A673 (cell line): ENCODE measurements around the gene GRXCR1. TPM values are rescaled to one million over a fixed set of nuclear protein-coding genes. Genes with fewer than 3 reads are reported as not detected.
A peak's percentile ranks its signal among the peaks of the same experiment; 100 is the strongest.

Source experiments
- Bru-seq: library from RNA; stranded (reverse); fragments of 400-500 nt; gene quantifications from one replicate; lab custom pipeline; 2021; lab: Mats Ljungman, UMichigan
- BruChase-seq, 2 experiments: library from RNA; stranded (reverse); fragments of 400-500 nt; gene quantifications; one replicate each; lab custom pipeline; 2021; lab: Mats Ljungman, UMichigan
- BruUV-seq: library from RNA; stranded (reverse); fragments of 400-500 nt; replicated peaks from 2 replicates; lab custom pipeline; 2021; lab: Mats Ljungman, UMichigan
- CTCF ChIA-PET: fragments of 300-600 bp; sonication (Branson Sonifier 250); formaldehyde crosslinking; loops from one replicate; lab custom pipeline; 2022; ENCODE audit warnings: antibody characterized with exemption; lab: Charles Lee
- POLR2A ChIA-PET: fragments of 300-600 bp; sonication (Branson Sonifier 250); formaldehyde crosslinking; loops from one replicate; lab custom pipeline; 2022; ENCODE audit warnings: antibody characterized with exemption; ENCODE audit not compliant: low non-redundant PET; lab: Charles Lee
- DNase-seq: peaks from one replicate; pipeline ENCODE4 v3.0.0-alpha.2; 2015; ENCODE audit warnings: low spot score
- H3K27ac ChIP-seq: fragments of 200-600 bp; sonication (generic); 2 replicates; pipeline ENCODE4 v1.5.1; 2016; ENCODE audit warnings: mixed run types, low read depth, mild to moderate bottlenecking, mixed read lengths, antibody characterized with exemption, low read length; ENCODE audit not compliant: poor library complexity, severe bottlenecking
- H3K27me3 ChIP-seq: fragments of 200-600 bp; sonication (generic); replicated peaks from 2 replicates; pipeline ENCODE4 v1.6.1; 2017; ENCODE audit warnings: mixed run types, low read depth, mild to moderate bottlenecking, mixed read lengths, antibody characterized with exemption, low read length; ENCODE audit not compliant: insufficient read depth, poor library complexity
- H3K36me3 ChIP-seq: fragments of 200-600 bp; sonication (generic); 2 replicates; pipeline ENCODE4 v1.6.1; 2016; ENCODE audit warnings: mixed run types, mild to moderate bottlenecking, mixed read lengths, antibody characterized with exemption, low read length; ENCODE audit not compliant: insufficient read depth, poor library complexity, severe bottlenecking
- H3K4me1 ChIP-seq: fragments of 200-600 bp; sonication (generic); 2 replicates; pipeline ENCODE4 v1.6.1; 2017; ENCODE audit warnings: mixed run types, mild to moderate bottlenecking, mixed read lengths, antibody characterized with exemption, low read length; ENCODE audit not compliant: insufficient read depth, poor library complexity, severe bottlenecking
- H3K4me3 ChIP-seq: fragments of 200-600 bp; sonication (generic); 2 replicates; pipeline ENCODE4 v1.5.1; 2016; ENCODE audit warnings: low read depth, mixed run types, mild to moderate bottlenecking, mixed read lengths, low read length; ENCODE audit not compliant: poor library complexity, severe bottlenecking
- H3K9me3 ChIP-seq: fragments of 200-600 bp; sonication (generic); 2 replicates; pipeline ENCODE4 v1.6.1; 2016; ENCODE audit warnings: mixed run types, low read depth, mild to moderate bottlenecking, mixed read lengths, antibody characterized with exemption, low read length; ENCODE audit not compliant: poor library complexity, severe bottlenecking
- EZH2 ChIP-seq: fragments of 200-600 bp; sonication (generic); IDR thresholded peaks from 2 replicates; pipeline ENCODE4 v1.6.1; 2017; ENCODE audit warnings: borderline replicate concordance, low read depth, mild to moderate bottlenecking, mixed read lengths, antibody characterized with exemption, low read length; ENCODE audit not compliant: poor library complexity, severe bottlenecking
- intact Hi-C: fragments of 100-400 bp; cut with micrococcal nuclease; formaldehyde crosslinking; loops from one replicate; pipeline ENCODE4 v1.10.0; 2022; ENCODE audit not compliant: unreplicated experiment
- long read RNA-seq: library from polyadenylated mRNA; stranded (forward); transcript quantifications from one replicate; pipeline ENCODE4 v2.0.0, GENCODE V29; 2022
- total RNA-seq: library from RNA; stranded (reverse); gene quantifications from 2 replicates; pipeline ENCODE4 v1.2.3, GENCODE V29; 2021
- TF ChIP-seq, protein P1 (sequence below): fragments of 300-800, 200-600 bp; sonication (generic); conservative IDR thresholded peaks from 2 replicates; pipeline ENCODE4 v1.5.1; 2017; ENCODE audit warnings: low read depth, mild to moderate bottlenecking, antibody characterized with exemption, low read length, moderate library complexity, mixed read lengths

Gene GRXCR1
- total RNA-seq (not detected in 2 replicates), Bru-seq, nascent RNA (percentile 2 among the genes with signal in this experiment), BruChase-seq, experiment 1, labeled RNA remaining after a 2-hour chase (not detected), BruChase-seq, experiment 2, labeled RNA remaining after a 6-hour chase (not detected)
- long read RNA-seq = 0 reads

DNA sequence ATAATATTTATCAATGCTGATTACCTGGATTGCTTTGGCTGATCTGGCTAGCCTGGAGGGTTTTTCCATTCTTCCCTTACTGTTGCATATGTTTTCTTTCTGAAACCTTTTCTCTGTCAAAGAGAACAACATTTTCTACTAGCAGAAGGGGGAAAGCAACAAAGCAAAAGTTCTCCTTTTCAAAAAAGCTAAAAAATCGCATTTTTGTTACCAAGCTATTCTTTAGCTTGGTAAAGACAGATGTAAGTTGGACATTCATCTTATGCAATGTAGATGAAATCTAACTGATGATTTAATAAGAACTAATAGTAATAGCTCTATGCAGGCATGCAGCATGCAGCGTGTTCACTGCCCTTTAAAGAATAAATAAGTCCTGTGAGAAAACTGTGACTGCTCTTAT lies at the start of gene GRXCR1:
TSS of gene GRXCR1 (plus strand) at position 301 of the 400 bp plus-strand sequence. CDS start 554 bp downstream, outside the sequence.
- CTCF ChIA-PET = no interaction called here
- no peaks in the 10 kb centered on the region for H3K27me3 ChIP-seq
- DNase-seq = no peak
- H3K4me3 ChIP-seq = no peak within 1 kb of the TSS
- POLR2A ChIA-PET = no interaction called here
- no peaks in the 10 kb centered on the region for H3K36me3 ChIP-seq
- H3K4me1 ChIP-seq = no peaks in the 10 kb centered on the region
- BruUV-seq = no TSS peak
- intact Hi-C loops = no loop called here
- TF ChIP-seq EZH2 = no peak
- TF ChIP-seq, protein P1, sequence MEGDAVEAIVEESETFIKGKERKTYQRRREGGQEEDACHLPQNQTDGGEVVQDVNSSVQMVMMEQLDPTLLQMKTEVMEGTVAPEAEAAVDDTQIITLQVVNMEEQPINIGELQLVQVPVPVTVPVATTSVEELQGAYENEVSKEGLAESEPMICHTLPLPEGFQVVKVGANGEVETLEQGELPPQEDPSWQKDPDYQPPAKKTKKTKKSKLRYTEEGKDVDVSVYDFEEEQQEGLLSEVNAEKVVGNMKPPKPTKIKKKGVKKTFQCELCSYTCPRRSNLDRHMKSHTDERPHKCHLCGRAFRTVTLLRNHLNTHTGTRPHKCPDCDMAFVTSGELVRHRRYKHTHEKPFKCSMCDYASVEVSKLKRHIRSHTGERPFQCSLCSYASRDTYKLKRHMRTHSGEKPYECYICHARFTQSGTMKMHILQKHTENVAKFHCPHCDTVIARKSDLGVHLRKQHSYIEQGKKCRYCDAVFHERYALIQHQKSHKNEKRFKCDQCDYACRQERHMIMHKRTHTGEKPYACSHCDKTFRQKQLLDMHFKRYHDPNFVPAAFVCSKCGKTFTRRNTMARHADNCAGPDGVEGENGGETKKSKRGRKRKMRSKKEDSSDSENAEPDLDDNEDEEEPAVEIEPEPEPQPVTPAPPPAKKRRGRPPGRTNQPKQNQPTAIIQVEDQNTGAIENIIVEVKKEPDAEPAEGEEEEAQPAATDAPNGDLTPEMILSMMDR = no peak
- no peak within 1 kb of the TSS for H3K27ac ChIP-seq
- peaks cover 19% of the 10 kb centered on the region for H3K9me3 ChIP-seq

- Histone ChIP-seq H3K27ac (no peak overlapping the region), H3K4me1 (no peaks in the 10 kb centered on the region), H3K27me3 (no peaks in the 10 kb centered on the region), H3K36me3 (no peaks in the 10 kb centered on the region), H3K9me3 (no peaks in the 10 kb centered on the region), H3K4me3 (no peak overlapping the region)
- no TSS peak for BruUV-seq
- no peak for DNase-seq
- POLR2A ChIA-PET = no interaction called here
- intact Hi-C loops = no loop called here
- TF ChIP-seq EZH2 = no peak
- TF ChIP-seq, protein P1 = no peak
- CTCF ChIA-PET = no interaction called here
Observed at GRCh38 chr4:42843694-42844093, 48.8 kb upstream of the GRXCR1 start.

GRCh38 chr4:42844422-42845070 lies 48.0 kb upstream of the GRXCR1 start:
- Histone ChIP-seq H3K4me1 (no peaks in the 10 kb centered on the region), H3K36me3 (no peaks in the 10 kb centered on the region), H3K27me3 (no peaks in the 10 kb centered on the region), H3K27ac (no peak overlapping the region), H3K9me3 (no peaks in the 10 kb centered on the region), H3K4me3 (no peak overlapping the region)
- POLR2A ChIA-PET = no interaction called here
- no TSS peak for BruUV-seq
- intact Hi-C loops = no loop called here
- no peak for TF ChIP-seq EZH2
- TF ChIP-seq, protein P1 = no peak
- no peak for DNase-seq
- CTCF ChIA-PET = no interaction called here
